ENCODE measurements around the gene HHAT.

DNA sequence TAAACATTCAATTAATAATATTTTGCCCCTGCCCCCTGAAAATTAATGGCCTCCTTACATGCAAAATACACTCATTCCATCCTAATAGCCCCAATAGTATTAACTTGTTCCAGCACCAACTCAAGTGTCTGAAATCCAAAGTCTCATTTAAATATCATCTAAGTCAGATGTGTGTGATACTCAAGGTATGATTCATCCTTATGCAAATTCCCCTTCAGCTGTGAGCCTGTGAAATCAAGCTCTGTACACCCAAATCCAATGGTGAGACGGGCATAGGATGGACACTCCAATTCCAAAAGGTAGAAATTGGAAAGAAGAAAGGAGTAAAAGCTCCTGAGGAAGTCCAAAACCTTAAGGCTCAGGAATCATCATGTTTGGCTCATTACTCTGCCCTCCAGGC is 83.5 kb downstream of the HHAT start:
- TF ChIP-seq EZH2 (IDR thresholded peaks at IDR 0.05; ENCODE audit: insufficient read depth, poor library complexity, severe bottlenecking), result no peak
- TF ChIP-seq EZH2phosphoT487 (IDR thresholded peaks at IDR 0.05; ENCODE audit: insufficient read depth, low read depth), result no peak

Data from GM23248 (cell line).